Activated CD8-positive, alpha-beta memory T cell treated with anti-CD3 and anti-CD28 coated beads, Interleukin-2, amount 10 ng/mL, durations not matched to agents 7 days and 5 days (primary cell): ENCODE data around the gene TNFSF10. TPM values are rescaled to one million over a fixed set of nuclear protein-coding genes. Genes with fewer than 3 reads are reported as not detected.

Source experiments
- total RNA-seq, 2 experiments: library from RNA; stranded (reverse); gene quantifications; one replicate each; pipeline ENCODE4 v1.2.3, GENCODE V29; 2021

The TNFSF10 gene
- total RNA-seq, 2 experiments from 2014 or later: 144 to 256 TPM

Other genes starting within 250 kb of the TNFSF10 start
- gene GHSR, start 75.0 kb downstream of the TNFSF10 start, total RNA-seq: not detected
- 10 to 100 TPM in 1 of 2 experiments, 1 to 10 TPM in 1; 8.8 to 11.4 TPM for gene NCEH1, start 187.6 kb upstream of the TNFSF10 start, total RNA-seq
- gene ECT2, start 227.3 kb upstream of the TNFSF10 start, total RNA-seq: 10 to 100 TPM; 73.4 to 82.8 TPM